ENCODE results near the gene TNFRSF11A.

DNA sequence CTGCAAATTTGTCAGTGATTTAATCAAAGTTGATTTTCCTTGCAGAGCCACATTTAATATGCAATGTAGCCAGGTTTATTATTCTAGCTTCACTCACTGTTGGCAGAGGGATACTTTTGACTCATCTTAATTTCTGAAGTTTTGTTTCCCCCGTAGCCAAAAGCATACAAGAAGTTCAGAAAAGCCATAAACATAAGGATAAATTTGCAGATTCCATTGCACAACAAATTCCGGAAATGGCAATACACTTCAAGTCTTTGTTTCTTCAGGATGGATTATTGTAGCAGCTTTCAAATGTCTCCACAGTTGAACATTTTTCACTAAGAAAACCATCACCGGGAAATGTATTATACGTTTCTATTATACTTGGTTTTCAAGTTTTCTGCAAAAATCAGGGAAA, 109.7 kb downstream of the TNFRSF11A start:
- TF ChIP-seq EZH2 (IDR thresholded peaks at IDR 0.05; ENCODE audit: low read depth) = no peak
- TF ChIP-seq, protein P1, sequence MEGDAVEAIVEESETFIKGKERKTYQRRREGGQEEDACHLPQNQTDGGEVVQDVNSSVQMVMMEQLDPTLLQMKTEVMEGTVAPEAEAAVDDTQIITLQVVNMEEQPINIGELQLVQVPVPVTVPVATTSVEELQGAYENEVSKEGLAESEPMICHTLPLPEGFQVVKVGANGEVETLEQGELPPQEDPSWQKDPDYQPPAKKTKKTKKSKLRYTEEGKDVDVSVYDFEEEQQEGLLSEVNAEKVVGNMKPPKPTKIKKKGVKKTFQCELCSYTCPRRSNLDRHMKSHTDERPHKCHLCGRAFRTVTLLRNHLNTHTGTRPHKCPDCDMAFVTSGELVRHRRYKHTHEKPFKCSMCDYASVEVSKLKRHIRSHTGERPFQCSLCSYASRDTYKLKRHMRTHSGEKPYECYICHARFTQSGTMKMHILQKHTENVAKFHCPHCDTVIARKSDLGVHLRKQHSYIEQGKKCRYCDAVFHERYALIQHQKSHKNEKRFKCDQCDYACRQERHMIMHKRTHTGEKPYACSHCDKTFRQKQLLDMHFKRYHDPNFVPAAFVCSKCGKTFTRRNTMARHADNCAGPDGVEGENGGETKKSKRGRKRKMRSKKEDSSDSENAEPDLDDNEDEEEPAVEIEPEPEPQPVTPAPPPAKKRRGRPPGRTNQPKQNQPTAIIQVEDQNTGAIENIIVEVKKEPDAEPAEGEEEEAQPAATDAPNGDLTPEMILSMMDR (conservative IDR thresholded peaks at IDR 0.05) = no peak
